Globus pallidus (tissue), 1 donor: ENCODE results near the gene FAM209B.
A peak's percentile ranks its signal among the peaks of the same experiment; 100 is the strongest.
"Not testable (repeated sequence)": the region's sequence is repeated elsewhere in the genome, so short reads cannot be mapped to it uniquely, and the experiment has no call there.

Source experiments
- DNase-seq: peaks from one replicate; pipeline ENCODE4 v3.0.0-alpha.2; 2015; ENCODE audit warnings: low spot score

FAM209B gene

GRCh38 chr20:56540415-56540814 lies 7.4 kb downstream of the FAM209B start:
- no peak for DNase-seq

- no peak for DNase-seq
Observed at GRCh38 chr20:56542489-56543030, 9.5 kb downstream of the FAM209B start.

- DNase-seq, result no peak
Observed at GRCh38 chr20:56551571-56551970, 18.5 kb downstream of the FAM209B start.

GRCh38 chr20:56552911-56553629 lies 20.0 kb downstream of the FAM209B start:
- DNase-seq, result no peak

GRCh38 chr20:56554869-56555268 lies 21.8 kb downstream of the FAM209B start:
- peak; percentile 37 for DNase-seq

GRCh38 chr20:56558968-56559367 lies 25.9 kb downstream of the FAM209B start:
- no peak for DNase-seq

GRCh38 chr20:56564526-56564925 lies 31.5 kb downstream of the FAM209B start:
- not testable (repeated sequence) for DNase-seq

GRCh38 chr20:56565511-56565910 lies 32.5 kb downstream of the FAM209B start:
- DNase-seq, result no peak

- no peak for DNase-seq
Observed at GRCh38 chr20:56566621-56567020, 33.6 kb downstream of the FAM209B start.

DNA sequence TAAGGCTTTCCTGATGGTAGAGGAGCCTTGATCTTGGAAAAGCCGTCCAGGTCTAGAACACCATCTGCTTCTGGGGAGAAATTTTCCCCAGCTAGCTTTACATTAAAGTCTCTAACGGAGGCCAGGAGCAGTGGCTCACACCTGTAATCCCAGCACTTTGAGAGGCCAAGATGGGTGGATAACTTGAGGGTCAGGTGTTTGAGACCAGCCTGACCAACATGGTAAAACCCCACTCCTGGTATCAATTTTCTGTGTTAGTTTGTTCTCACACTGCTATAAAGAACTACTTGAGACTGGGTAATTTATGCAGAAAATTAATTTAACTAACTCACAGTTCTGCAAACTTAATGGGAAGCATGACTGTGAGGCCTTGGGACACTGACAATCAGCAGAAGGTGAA lies 37.8 kb downstream of the FAM209B start:
- no peak for DNase-seq

GRCh38 chr20:56572172-56572571 lies 39.1 kb downstream of the FAM209B start:
- DNase-seq, result no peak

DNA sequence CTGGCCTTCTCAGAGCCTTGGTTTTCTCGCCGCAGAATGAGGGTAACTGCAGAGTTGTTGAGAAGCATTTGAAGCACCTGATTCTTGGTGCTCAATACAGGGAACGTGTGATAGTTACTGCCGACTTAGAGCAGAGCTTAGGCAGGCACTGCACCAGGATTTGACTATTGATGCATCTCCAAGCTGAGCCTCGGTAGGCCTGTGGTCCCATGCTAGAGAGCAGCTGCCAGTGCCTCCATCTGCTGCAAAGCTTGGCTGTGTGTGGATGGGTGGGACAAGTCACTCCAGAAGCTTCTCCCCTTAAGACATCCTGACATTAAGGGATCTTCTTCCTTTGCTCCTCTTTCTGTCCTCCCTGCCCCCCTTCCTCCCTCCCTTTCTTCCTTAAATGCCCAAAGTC lies 40.9 kb downstream of the FAM209B start:
- no peak for DNase-seq

DNA sequence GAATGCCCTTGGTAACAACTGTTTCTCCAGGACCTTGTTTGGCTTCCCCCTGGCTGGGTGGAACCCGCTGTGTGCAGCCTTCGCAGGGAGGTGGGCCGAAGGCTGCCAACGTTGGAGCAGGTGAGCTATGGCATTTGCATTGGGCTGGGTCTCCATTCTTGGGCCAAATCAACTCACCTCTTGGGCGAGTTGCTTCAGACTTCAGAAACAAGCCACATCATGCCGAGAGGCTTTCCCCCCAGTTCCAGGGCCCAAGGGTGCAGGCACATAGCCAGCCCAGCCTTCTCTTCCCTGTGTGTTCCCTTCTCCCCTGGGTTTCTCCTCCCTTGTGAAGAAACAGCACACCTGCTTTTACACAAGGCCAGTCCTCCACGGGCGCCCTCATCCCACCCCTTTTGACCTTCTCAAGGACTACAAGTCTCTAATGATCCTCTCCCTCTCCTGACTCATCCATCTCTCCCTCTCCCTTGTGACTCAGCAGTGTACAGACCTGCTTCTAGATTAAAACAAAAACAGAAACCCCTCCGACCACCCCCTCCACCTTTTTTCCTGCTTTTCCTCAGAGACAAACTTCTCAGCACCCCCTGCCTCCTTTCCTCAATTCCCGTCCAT lies 41.6 kb downstream of the FAM209B start:
- DNase-seq, result no peak

- no peak for DNase-seq
Observed at GRCh38 chr20:56575157-56575556, 42.1 kb downstream of the FAM209B start.

DNA sequence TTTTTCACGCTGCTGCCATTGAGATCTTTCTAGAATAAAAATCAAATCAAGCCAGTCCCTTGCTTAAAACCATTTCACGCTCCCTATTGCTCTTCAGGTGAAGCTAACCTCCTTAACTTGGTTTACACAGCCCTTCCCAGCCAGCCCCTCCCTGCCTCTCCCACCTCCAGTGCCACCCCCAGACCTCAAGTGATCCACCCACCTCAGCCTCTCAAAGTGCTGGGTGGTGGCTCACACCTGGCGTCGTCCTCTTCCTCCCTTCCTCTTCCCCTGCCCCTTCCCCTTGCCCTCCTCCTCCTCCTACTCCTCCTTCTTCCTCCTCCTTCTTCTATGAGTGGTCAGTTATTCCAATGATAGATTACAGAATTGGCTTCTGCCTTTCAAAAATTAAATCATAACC lies 42.9 kb downstream of the FAM209B start:
- no peak for DNase-seq

- no peak for DNase-seq
Observed at GRCh38 chr20:56579301-56579710, 46.3 kb downstream of the FAM209B start.

- DNase-seq, result no peak
Observed at GRCh38 chr20:56580226-56580625, 47.2 kb downstream of the FAM209B start.

DNA sequence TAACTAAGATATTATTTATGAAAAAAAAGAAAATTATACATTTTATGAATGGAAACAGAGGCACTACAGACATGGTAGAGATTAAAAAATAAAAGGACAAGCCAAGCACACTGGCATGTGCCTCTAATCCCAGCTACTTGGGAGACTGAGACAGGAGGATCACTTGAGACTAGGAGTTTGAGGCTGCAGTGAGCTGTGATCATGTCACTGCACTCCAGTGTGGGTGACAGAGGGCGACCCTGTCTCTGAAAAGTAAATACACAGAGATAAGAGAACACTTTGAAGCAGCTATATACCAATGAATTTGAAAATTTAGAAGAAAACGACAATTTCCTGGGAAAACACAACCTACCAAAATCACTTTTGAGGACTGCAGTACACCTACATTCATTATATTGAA lies 48.7 kb downstream of the FAM209B start:
- no peak for DNase-seq

DNA sequence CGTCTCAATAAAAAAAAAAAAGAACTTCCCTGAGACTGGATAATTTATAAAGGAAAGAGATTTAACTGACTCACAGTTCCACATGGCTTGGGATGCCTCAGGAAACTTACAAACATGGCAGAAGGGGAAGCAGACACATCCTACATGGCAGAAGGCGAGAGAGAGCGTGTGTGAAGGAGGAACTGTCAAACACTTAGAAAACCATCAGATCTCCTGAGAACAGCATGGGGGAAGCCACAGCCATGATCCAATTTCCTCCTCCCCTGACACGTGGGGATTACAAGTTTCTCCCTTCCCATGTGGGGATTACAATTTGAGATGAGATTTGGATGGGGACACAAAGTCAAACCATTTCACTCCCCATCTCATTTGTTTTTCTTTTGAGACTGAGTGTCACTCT lies 49.5 kb downstream of the FAM209B start:
- no peak for DNase-seq

DNA sequence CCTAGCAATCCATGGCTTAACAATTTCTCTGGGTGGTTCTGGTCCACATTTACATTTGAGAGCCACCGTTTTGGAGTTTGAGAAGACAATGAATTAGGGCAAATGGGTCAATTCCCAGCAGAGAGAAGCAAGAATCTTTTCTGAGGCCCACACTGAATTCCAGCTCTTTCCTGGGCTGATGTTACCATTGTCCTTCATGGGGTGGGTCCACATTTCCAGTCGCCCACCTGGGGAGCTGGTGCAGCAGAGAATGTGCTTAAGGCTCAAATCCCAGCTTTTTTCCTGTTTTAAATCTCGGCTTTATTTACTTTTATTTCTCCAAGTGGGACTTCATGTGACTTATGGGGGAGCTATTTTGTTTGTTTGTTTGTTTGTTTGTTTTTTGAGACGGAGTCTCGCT lies 51.9 kb downstream of the FAM209B start:
- no peak for DNase-seq
